MM.1S (cell line): ENCODE results near the gene KRT9.
"Not testable (repeated sequence)": the region's sequence is repeated elsewhere in the genome, so short reads cannot be mapped to it uniquely, and the experiment has no call there.

Experiments used
- DNase-seq: peaks from one replicate; pipeline ENCODE4 v3.0.0-alpha.2; 2015
- H2AFZ ChIP-seq: fragments of 300-600 bp; sonication (generic); 2 replicates; pipeline ENCODE4 v1.6.0; 2016; ENCODE audit warnings: antibody characterized with exemption, low read length
- H3F3A ChIP-seq: fragments of 300-600 bp; sonication (generic); 2 replicates; pipeline ENCODE4 v1.6.1; 2016; ENCODE audit warnings: mild to moderate bottlenecking, antibody characterized with exemption, low read length, moderate library complexity, mixed read lengths; ENCODE audit not compliant: insufficient read depth
- H3K27ac ChIP-seq: fragments of 300-600 bp; sonication (generic); 2 replicates; pipeline ENCODE4 v1.5.1; 2016; ENCODE audit warnings: mild to moderate bottlenecking, low read length
- H3K27me3 ChIP-seq: fragments of 300-600 bp; sonication (generic); replicated peaks from 2 replicates; pipeline ENCODE4 v1.6.0; 2016; ENCODE audit warnings: low read length; ENCODE audit not compliant: insufficient read depth
- H3K36me3 ChIP-seq: fragments of 300-600 bp; sonication (generic); replicated peaks from 2 replicates; pipeline ENCODE4 v1.6.1; 2016; ENCODE audit warnings: mild to moderate bottlenecking, low read length, mixed read lengths; ENCODE audit not compliant: insufficient read depth
- H3K4me1 ChIP-seq: fragments of 300-600 bp; sonication (generic); 2 replicates; pipeline ENCODE4 v1.6.1; 2016; ENCODE audit warnings: low read length, mixed read lengths
- H3K4me2 ChIP-seq: fragments of 300-600 bp; sonication (generic); 2 replicates; pipeline ENCODE4 v1.6.0; 2016; ENCODE audit warnings: low read depth, low read length
- H3K4me3 ChIP-seq: fragments of 300-600 bp; sonication (generic); 2 replicates; pipeline ENCODE4 v1.5.1; 2016; ENCODE audit warnings: low read length, mixed read lengths
- H3K79me2 ChIP-seq: fragments of 300-600 bp; sonication (generic); 2 replicates; pipeline ENCODE4 v1.6.1; 2016; ENCODE audit warnings: mixed run types, low read length, mixed read lengths
- H3K9ac ChIP-seq: fragments of 300-600 bp; sonication (generic); 2 replicates; pipeline ENCODE4 v1.6.1; 2016; ENCODE audit warnings: low read length, mixed read lengths
- H3K9me2 ChIP-seq: fragments of 300-600 bp; sonication (generic); replicated peaks from 2 replicates; pipeline ENCODE4 v1.6.1; 2016; ENCODE audit warnings: mild to moderate bottlenecking, low read length, mixed read lengths; ENCODE audit not compliant: insufficient read depth
- H3K9me3 ChIP-seq: fragments of 300-600 bp; sonication (generic); replicated peaks from 2 replicates; pipeline ENCODE4 v1.6.1; 2016; ENCODE audit warnings: mild to moderate bottlenecking, low read length, mixed read lengths; ENCODE audit not compliant: insufficient read depth
- H4K20me1 ChIP-seq: fragments of 300-600 bp; sonication (generic); 2 replicates; pipeline ENCODE4 v1.6.1; 2016; ENCODE audit warnings: mild to moderate bottlenecking, low read length, moderate library complexity, mixed read lengths; ENCODE audit not compliant: insufficient read depth
- EZH2 ChIP-seq: fragments of 300-600 bp; sonication (generic); optimal IDR thresholded peaks from 2 replicates; pipeline ENCODE3; 2017; ENCODE audit warnings: low read depth, mild to moderate bottlenecking, antibody characterized with exemption, low read length, mixed read lengths
- EZH2phosphoT487 ChIP-seq: fragments of 300-600 bp; sonication (generic); IDR thresholded peaks from 2 replicates; pipeline ENCODE4 v1.6.1; 2018; ENCODE audit warnings: antibody characterized with exemption, low read length
- TF ChIP-seq, protein P1 (sequence below): fragments of 300-600 bp; sonication (generic); IDR thresholded peaks from 2 replicates; pipeline ENCODE4 v1.5.1; 2016; ENCODE audit warnings: antibody characterized with exemption, low read length, mixed read lengths

The KRT9 gene

DNA sequence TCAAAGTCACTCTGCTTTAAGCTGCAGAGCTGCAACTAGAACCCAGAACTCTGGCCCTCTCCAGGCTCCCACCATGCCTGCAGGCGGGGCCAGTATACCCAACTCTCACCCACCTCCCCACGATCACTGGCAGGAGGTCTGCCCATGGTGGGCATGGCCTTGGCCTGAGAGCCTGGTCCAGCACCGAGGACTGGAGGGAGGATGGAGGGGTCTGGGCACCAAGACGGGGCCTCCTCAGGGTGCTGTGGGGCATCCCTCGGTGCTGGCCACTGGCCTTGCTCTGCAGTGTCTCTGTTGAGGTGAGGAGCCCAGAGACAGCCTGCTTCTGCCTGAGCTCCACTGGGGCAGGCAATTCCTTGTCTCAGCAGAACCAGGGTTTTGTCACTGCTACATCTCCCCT lies 42.2 kb upstream of the KRT9 start:
- Histone ChIP-seq H3K27ac (no peak overlapping the region), H3K4me2 (no peak overlapping the region), H3K27me3 (peaks cover 45% of the 10 kb centered on the region)

DNA sequence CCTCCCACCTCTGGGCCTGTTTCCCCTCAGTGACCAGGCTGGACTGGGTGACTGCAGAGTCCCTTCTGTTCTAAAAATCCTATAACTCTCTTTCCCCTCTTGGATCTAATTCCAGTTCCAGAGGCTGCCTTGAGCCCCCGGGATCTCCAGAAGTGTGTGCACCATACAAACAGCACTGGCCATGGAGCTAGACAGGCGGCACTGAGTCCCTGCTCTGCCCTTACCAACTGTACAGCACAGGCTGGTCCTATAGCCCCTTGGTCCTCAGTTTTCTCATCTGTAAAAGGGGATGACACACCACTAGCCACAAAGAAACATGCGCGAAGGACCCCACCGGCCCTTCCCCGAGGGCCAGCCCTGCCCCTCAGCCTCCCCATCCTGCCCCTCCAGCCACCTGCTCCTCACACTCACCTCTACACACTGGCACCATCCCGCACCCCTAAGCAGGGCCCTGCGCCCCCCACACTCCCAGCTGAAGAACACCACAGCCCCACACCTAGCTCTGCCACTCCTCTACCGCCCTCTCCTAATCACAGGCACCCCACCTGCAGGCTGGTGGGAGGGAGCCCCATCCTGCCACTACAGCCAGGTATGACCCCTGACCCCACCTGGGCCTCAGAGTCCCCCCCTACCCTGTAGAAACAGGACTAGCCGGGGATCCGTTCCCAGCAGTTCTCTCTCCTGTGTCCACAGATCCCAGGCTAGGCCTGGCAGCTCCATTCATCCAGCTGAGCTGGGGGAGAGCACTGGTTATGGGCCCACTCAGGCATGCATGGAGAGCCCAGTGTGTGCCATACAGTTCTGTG lies 41.6 kb upstream of the KRT9 start:
- Histone ChIP-seq H3F3A (no peaks in the 10 kb centered on the region), H3K4me2 (no peak overlapping the region), H3K4me1 (no peaks in the 10 kb centered on the region), H3K9ac (no peak overlapping the region), H3K36me3 (no peaks in the 10 kb centered on the region), H3K27me3 (peaks cover 43% of the 10 kb centered on the region), H3K4me3 (no peak overlapping the region), H3K9me2 (no peaks in the 10 kb centered on the region), H3K27ac (no peak overlapping the region), H3K79me2 (no peaks in the 10 kb centered on the region), H2AFZ (no peak overlapping the region), H3K9me3 (no peaks in the 10 kb centered on the region), H4K20me1 (no peaks in the 10 kb centered on the region)
- DNase-seq = no peak
- TF ChIP-seq EZH2 (no peak), EZH2phosphoT487 (no peak)
- TF ChIP-seq, protein P1, sequence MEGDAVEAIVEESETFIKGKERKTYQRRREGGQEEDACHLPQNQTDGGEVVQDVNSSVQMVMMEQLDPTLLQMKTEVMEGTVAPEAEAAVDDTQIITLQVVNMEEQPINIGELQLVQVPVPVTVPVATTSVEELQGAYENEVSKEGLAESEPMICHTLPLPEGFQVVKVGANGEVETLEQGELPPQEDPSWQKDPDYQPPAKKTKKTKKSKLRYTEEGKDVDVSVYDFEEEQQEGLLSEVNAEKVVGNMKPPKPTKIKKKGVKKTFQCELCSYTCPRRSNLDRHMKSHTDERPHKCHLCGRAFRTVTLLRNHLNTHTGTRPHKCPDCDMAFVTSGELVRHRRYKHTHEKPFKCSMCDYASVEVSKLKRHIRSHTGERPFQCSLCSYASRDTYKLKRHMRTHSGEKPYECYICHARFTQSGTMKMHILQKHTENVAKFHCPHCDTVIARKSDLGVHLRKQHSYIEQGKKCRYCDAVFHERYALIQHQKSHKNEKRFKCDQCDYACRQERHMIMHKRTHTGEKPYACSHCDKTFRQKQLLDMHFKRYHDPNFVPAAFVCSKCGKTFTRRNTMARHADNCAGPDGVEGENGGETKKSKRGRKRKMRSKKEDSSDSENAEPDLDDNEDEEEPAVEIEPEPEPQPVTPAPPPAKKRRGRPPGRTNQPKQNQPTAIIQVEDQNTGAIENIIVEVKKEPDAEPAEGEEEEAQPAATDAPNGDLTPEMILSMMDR = no peak

More for the DNA sequence above, 42.2 kb upstream of the KRT9 start:
- TF ChIP-seq, protein P1 = no peak
- no peak for TF ChIP-seq EZH2phosphoT487
- no peak for TF ChIP-seq EZH2
- no peak for DNase-seq
- Histone ChIP-seq H3K9me2 (no peaks in the 10 kb centered on the region), H4K20me1 (no peaks in the 10 kb centered on the region), H3K4me1 (no peaks in the 10 kb centered on the region), H3K4me3 (no peak overlapping the region), H3F3A (no peaks in the 10 kb centered on the region), H3K9ac (no peak overlapping the region), H3K79me2 (no peaks in the 10 kb centered on the region), H3K9me3 (no peaks in the 10 kb centered on the region), H3K36me3 (no peaks in the 10 kb centered on the region), H2AFZ (no peak overlapping the region)

DNA sequence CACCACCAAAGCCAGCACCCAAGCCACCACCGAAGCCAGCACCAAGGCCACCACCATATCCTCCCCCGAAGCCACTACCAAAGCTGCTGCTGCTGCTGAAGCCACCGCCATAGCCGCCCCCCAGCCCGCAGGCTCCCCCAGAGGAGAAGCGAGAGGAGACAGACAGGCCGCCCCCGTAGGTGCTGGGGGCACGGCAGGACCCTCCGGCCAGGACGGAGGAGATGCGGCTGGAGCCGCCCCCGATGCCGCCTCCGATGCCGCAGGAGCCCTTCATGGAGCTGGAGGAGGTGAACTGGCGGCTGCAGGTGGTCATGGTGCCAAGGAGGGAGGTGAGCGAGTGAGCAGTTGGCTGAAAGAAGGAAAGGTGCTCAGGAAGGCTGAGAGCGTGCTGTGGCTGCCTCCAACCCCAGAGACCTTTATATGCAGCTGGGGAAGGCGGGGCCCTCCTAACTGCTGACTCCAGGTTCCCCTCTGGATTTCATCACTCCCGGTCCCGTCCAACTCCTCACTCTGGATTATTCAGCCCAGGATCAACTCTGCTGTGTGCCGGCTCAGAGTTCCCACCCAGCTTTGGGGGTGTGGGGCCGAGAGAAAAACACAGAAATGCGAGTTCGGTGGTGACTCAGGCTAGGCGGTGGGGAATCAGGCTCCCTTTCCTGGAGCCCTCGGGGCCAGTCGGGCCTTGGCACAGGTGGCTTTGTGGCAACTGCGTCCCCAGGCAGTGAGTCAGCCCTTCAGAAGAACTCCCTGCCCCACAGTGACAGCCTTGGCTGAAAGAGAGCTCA lies 40.7 kb upstream of the KRT9 start, which contains the start of gene KRT16:
KRT16 (minus strand) TSS at position 392 of the 785 bp plus-strand sequence; CDS start at position 313, 79 bp downstream.
- not testable (repeated sequence) for H3K4me3 ChIP-seq, H3K9me2 ChIP-seq, H3K9ac ChIP-seq, H3K27ac ChIP-seq, H3F3A ChIP-seq, H3K4me1 ChIP-seq, H3K9me3 ChIP-seq, H2AFZ ChIP-seq, H4K20me1 ChIP-seq, DNase-seq, H3K79me2 ChIP-seq, H3K4me2 ChIP-seq, H3K36me3 ChIP-seq
- H3K27me3 ChIP-seq = peaks cover 33% of the 10 kb centered on the region
